Esophagus (tissue), 2 donors: ENCODE results near the gene GMPR2. TPM values are rescaled to one million over a fixed set of nuclear protein-coding genes. Genes with fewer than 3 reads are reported as not detected.

Experiments used
- H3K27ac ChIP-seq, 2 donors: one replicate each; pipeline ENCODE4 v1.5.1; 2013; ENCODE audit warnings: low read depth in 2 of 2, mild to moderate bottlenecking in 2 of 2, inconsistent platforms in 1 of 2, low read length in 1 of 2, moderate library complexity in 1 of 2
- H3K27me3 ChIP-seq, 2 donors: one replicate each; pipeline ENCODE4 v1.6.1; 2013; ENCODE audit warnings: low read length in 2 of 2, control low read depth in 1 of 2, mild to moderate bottlenecking in 1 of 2; ENCODE audit not compliant: insufficient read depth in 2 of 2, control insufficient read depth in 1 of 2
- H3K36me3 ChIP-seq, 2 donors: one replicate each; pipeline ENCODE4 v1.6.1; 2013; ENCODE audit warnings: low read length in 1 of 2; ENCODE audit not compliant: control insufficient read depth in 2 of 2, insufficient read depth in 2 of 2
- H3K4me1 ChIP-seq, 2 donors: one replicate each; pipeline ENCODE4 v1.6.1; 2013; ENCODE audit warnings: low read length in 1 of 2; ENCODE audit not compliant: control insufficient read depth in 2 of 2, insufficient read depth in 2 of 2
- H3K4me3 ChIP-seq, 2 donors: one replicate each; pipeline ENCODE4 v1.5.1; 2013; ENCODE audit warnings: low read length in 2 of 2, mild to moderate bottlenecking in 2 of 2, low read depth in 1 of 2, moderate library complexity in 1 of 2
- H3K9me3 ChIP-seq, 2 donors: one replicate each; pipeline ENCODE4 v1.6.1; 2013; ENCODE audit warnings: mild to moderate bottlenecking in 2 of 2, low read depth in 1 of 2, low read length in 1 of 2, moderate library complexity in 1 of 2; ENCODE audit not compliant: control insufficient read depth in 2 of 2, insufficient read depth in 1 of 2
- WGBS, 2 donors: extraction: QIAGEN DNeasy Blood & Tissue Kit; methylation state at CpG; one replicate each; pipeline ENCODE4 v1.1.7; 2013; 5-methylcytosine and 5-hydroxymethylcytosine counted together
- polyA plus RNA-seq, 2 donors: library from polyadenylated mRNA; stranded (reverse); fragments of 200-250 nt; gene quantifications; one replicate each; pipeline ENCODE4 v1.2.3, GENCODE V29; 2013
- donor health status: healthy with polysubstance abuse.
- donor health status: Bipolar disorder and iron deficiency.

The GMPR2 gene
- polyA plus RNA-seq, 2 donors, result 24.5 to 35.0 TPM

- 10 to 12% methylated on average over 13 of the region's 13 CpGs for WGBS, 2 donors
- Histone ChIP-seq H3K4me1 (peaks cover 4 to 17% of the 10 kb centered on the region in 2 donors), H3K4me3 (peak overlapping the region; percentile 68 to 90), H3K27ac (peak overlapping the region; percentile 95 to 98), H3K36me3 (peaks cover 13 to 33% of the 10 kb centered on the region in 2 donors), H3K27me3 (no peaks in the 10 kb centered on the region), H3K9me3 (no peaks in the 10 kb centered on the region)
These were observed 37.9 kb downstream of the GMPR2 start for GRCh38 chr14:24270537-24271133.

- WGBS, 2 donors, result 1% methylated on average over 48 to 61 of the region's 61 CpGs
- peaks cover 10 to 28% of the 10 kb centered on the region in 2 donors for H3K36me3 ChIP-seq
These were observed 38.6 kb downstream of the GMPR2 start, which contains the start of gene RABGGTA for GRCh38 chr14:24271134-24271833. TSS of gene RABGGTA (minus strand) at chr14:24271597. CDS start at chr14:24271115, 482 bp downstream.

GRCh38 chr14:24271834-24272263 is 39.1 kb downstream of the GMPR2 start:
- Histone ChIP-seq H3K27me3 (no peaks in the 10 kb centered on the region), H3K4me1 (peaks cover 4 to 12% of the 10 kb centered on the region in 2 donors), H3K36me3 (peaks cover 5 to 22% of the 10 kb centered on the region in 2 donors), H3K27ac (peak overlapping the region; percentile 95 to 98), H3K4me3 (peak overlapping the region; percentile 68 to 90), H3K9me3 (no peaks in the 10 kb centered on the region)
- 11 to 12% methylated on average over 3 of the region's 3 CpGs for WGBS, 2 donors

More at GRCh38 chr14:24271134-24271833, 38.6 kb downstream of the GMPR2 start, which contains the start of gene RABGGTA:
- H3K4me1 ChIP-seq, result peaks cover 4 to 14% of the 10 kb centered on the region in 2 donors
- H3K9me3 ChIP-seq, result no peaks in the 10 kb centered on the region
- H3K27me3 ChIP-seq, result no peaks in the 10 kb centered on the region
- peak within 1 kb of the TSS; percentile 95 to 98 for H3K27ac ChIP-seq
- peak within 1 kb of the TSS; percentile 68 to 90 for H3K4me3 ChIP-seq

- Histone ChIP-seq H3K27me3 (no peaks in the 10 kb centered on the region), H3K36me3 (peaks cover 4 to 16% of the 10 kb centered on the region in 2 donors), H3K4me1 (peaks cover 2 to 12% of the 10 kb centered on the region in 2 donors), H3K4me3 (no peak overlapping the region), H3K9me3 (no peaks in the 10 kb centered on the region), H3K27ac (peak overlapping the region; percentile 76 to 95)
- 80 to 82% methylated on average over 2 of the region's 2 CpGs for WGBS, 2 donors
These were observed 39.7 kb downstream of the GMPR2 start for GRCh38 chr14:24272467-24272866.

- peaks cover 0 to 12% of the 10 kb centered on the region in 2 donors for H3K4me1 ChIP-seq
These were observed 40.8 kb downstream of the GMPR2 start for GRCh38 chr14:24273422-24273998.

DNA sequence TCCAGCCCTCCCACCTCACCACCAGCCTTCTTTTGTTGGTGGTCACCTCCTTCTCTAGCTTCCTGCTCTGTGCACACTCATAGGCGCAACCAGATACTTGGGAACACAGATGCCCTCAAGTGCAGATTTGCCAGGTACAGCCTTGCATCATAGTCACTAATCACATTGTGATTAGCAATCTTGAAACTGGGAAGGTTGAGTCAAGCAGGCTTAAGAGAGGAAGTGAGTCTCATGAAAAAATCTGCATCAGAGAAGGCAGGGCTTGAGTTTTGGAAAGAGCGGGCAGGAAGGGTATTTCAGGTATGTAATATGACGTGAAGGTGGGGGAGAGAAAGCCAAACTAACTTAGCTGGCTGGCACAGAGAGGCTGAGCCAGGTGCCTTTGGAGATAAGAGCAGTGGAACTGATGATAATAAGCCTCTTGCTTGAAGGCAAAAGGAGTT is 41.4 kb downstream of the GMPR2 start:
- no peaks in the 10 kb centered on the region for H3K9me3 ChIP-seq
- peak overlapping the region; percentile 90 to 94 for H3K27ac ChIP-seq
- no peak overlapping the region for H3K4me3 ChIP-seq
- 32 to 49% methylated on average over 3 of the region's 3 CpGs for WGBS, 2 donors
- H3K36me3 ChIP-seq, result peaks cover 0 to 5% of the 10 kb centered on the region in 2 donors
- peaks cover 0 to 12% of the 10 kb centered on the region in 2 donors for H3K4me1 ChIP-seq
- no peaks in the 10 kb centered on the region for H3K27me3 ChIP-seq

More at GRCh38 chr14:24273422-24273998, 40.8 kb downstream of the GMPR2 start:
- Histone ChIP-seq H3K36me3 (peaks cover 0 to 10% of the 10 kb centered on the region in 2 donors), H3K27ac (peak overlapping the region; percentile 90 to 94), H3K9me3 (no peaks in the 10 kb centered on the region), H3K4me3 (no peak overlapping the region), H3K27me3 (no peaks in the 10 kb centered on the region)
- 75 to 83% methylated on average over 3 of the region's 3 CpGs for WGBS, 2 donors

DNA sequence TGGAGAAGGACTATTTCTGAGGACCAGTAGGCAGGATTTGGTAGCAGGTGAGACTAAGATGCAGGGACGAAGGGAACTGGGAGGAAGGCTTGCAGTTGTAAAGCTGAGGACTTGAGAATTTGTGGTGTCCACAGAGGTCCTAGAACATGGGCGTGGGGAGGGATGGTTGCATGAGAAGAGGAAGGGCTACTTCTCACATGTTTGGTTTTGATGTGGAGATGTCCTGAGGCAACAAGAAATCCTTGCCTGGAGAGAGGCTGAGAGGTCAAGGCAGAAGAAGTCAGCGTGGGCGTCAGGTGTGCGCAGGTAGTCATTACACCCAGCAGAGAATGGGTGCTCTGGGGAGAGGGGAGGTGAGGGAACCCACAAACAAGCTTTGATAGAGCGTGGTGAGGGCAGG is 44.3 kb downstream of the GMPR2 start:
- no peaks in the 10 kb centered on the region for H3K27me3 ChIP-seq
- no peak overlapping the region for H3K27ac ChIP-seq
- H3K36me3 ChIP-seq, result no peaks in the 10 kb centered on the region
- H3K4me1 ChIP-seq, result peaks cover 4 to 17% of the 10 kb centered on the region in 2 donors
- no peaks in the 10 kb centered on the region for H3K9me3 ChIP-seq
- 90 to 94% methylated on average over 6 of the region's 6 CpGs for WGBS, 2 donors
- H3K4me3 ChIP-seq, result no peak overlapping the region

DNA sequence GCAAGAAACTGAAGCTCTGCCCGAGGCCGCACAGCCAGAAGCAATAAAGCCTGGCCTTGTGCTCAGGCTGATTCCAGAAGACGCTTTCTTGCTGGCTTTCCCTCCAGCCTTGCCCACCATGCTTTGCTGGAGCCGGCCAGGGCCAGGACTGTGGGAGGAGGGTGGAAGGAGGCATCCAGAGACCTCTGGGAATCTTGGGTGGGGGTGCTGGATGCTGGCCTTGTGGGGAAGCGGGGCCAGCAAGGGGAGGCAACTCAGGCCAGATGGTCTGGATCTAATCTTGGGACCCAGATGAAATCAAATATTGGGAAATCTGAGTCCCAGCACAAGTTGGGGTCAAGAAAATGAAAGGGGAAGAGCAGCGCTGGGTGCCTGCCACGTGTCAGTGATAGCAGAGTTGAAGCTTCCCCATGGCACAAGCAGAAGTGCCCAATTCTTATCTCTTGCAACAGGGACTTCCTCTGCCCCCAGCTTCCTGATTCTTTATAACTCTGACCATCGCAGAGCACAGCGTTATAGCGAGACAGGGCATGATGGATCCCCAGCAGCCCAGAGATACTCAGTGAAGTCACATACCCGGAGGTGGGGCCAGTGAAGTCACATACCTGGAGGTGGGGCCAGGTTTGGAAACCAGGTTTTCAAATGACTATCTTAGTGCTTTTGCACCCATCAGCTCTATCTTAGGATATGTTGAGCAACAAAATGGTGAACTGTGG is 45.0 kb downstream of the GMPR2 start:
- Histone ChIP-seq H3K4me3 (no peak overlapping the region), H3K27me3 (no peaks in the 10 kb centered on the region), H3K27ac (peak overlapping the region; percentile 27 to 84), H3K36me3 (no peaks in the 10 kb centered on the region), H3K4me1 (peaks cover 4 to 17% of the 10 kb centered on the region in 2 donors), H3K9me3 (no peaks in the 10 kb centered on the region)
- 78 to 85% methylated on average over 11 of the region's 11 CpGs for WGBS, 2 donors

- Histone ChIP-seq H3K4me3 (no peak overlapping the region), H3K9me3 (no peaks in the 10 kb centered on the region), H3K36me3 (no peaks in the 10 kb centered on the region), H3K4me1 (peaks cover 4 to 17% of the 10 kb centered on the region in 2 donors), H3K27ac (peak overlapping the region; percentile 58 to 84), H3K27me3 (no peaks in the 10 kb centered on the region)
- 94 to 96% methylated on average over 5 of the region's 5 CpGs for WGBS, 2 donors
These were observed 45.7 kb downstream of the GMPR2 start for GRCh38 chr14:24278424-24278823.
